NCI-H510A (cell line): ENCODE measurements around the gene SPAG16.
"Not testable (repeated sequence)": the region's sequence is repeated elsewhere in the genome, so short reads cannot be mapped to it uniquely, and the experiment has no call there.

Experiments
- DNase-seq: peaks from one replicate; lab custom pipeline; 2025; lab: John Stamatoyannopoulos, UW

Gene SPAG16

DNA sequence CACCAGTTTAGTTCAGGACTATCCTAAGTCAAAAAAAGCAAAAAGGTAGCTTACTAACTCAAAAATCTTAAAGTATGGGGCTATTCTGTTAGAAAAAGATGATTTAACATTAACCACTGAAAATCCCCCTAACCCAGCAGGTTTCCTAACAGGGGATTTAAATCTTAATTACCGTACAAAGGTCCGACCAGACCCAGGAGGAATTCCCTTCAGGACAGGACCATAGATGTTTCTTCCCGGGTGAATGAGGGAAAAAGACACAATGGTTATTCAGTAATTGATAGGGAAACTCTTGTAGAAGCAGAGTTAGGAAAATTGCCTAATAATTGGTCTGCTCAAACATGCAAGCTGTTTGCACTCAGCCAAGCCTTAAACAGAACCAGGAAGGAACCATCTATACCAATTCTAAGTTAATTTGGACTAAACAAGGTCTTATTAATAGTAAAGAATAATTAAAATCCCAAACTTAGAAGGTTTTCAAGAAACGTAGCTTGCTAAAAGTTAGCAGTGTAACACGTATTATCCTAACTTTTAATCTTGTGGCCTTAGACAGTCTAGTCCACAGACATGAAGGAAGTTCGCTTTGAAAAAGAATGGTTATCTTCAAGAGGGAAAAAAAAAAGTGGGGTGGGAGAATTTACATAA lies 124.3 kb downstream of the SPAG16 start:
- DNase-seq = not testable (repeated sequence)

DNA sequence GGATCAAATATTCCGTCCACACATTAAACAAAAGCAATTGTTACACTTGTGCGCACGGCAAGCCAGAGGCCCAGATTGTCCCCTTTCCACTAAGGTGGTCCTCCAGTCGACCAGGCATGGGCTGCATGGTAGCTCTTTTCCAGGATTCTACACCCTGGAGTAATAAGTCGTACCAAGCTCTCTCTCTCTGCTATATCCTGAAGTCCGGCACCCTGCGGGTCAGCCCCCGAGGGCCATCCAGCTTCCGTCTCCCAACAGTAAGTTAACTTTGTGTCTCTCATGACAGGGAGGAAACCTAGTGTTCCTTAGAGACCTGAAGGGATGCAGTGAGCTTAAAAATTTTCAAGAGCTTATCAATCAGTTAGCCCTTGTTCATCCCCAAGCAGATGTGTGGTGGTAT lies 126.4 kb downstream of the SPAG16 start:
- DNase-seq = not testable (repeated sequence)

DNA sequence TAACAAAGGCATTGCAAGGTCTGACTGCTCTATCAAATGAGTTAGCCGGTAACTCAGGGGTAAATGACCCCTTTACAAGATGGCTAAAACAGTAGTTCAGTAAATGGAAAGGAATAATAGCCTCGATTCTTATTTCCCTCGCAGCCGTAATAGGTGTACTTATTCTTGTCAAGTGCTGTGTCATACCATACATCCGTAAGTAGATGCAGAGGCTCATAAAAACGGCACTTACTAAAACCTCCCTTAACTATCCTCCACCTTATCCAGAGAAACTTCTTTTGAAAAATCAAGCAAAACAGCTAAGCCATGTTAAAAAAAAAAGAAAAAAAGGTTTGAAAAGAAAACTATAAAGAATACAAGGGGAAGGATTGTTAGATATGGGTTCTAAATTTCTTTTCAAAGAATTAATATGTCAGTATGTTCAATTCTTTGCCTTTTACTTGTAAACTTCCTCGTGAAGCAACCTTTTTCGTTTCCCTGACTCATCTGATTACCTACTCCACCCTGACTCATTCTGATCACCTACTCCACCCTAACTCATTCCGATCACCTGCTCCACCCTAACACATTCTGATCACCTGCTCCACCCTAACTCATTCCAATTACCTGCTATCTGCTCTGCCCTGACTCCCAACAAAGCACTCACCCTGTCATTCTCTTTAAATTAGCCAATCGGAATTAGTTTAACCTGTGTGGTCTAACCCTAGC lies 127.5 kb downstream of the SPAG16 start:
- no peak for DNase-seq

DNA sequence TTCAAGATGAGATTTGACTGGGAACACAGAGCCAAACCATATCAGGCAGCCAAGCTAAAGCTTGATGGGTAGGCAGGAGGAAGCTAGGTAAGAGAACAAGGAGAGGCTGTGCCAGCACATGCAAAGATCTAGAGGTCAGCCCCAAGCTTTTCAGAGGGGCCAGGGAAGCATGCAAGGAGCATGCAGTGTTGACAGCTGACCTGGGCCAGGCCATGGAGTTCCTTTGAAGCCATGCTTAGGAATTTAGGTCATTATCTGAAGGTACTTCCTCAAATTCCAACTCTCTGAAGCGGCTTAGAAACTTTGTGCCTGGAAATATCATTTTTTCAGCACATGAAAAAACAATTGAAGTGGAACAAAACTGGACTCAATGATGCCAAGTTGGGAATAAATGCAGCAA lies 130.8 kb downstream of the SPAG16 start:
- DNase-seq = no peak

DNA sequence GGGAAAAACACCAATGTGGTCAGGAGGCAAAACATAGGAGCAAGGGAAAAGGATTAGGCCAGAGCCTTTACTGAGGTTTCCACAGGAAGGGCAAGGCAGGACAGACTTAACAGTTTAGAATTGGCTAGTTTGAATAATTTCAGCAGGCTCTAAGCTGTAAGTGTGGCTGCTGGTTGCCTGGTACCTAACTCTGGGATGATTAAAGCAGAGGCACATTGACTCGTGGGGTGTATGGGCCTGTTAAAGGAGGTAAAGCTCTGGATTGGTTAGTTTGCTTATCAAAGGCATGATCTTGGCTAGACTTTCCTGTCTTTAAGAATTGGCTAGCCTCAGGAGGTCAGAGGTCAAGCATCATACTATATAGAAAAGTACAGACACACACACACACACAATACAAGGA lies 132.6 kb downstream of the SPAG16 start:
- no peak for DNase-seq

DNA sequence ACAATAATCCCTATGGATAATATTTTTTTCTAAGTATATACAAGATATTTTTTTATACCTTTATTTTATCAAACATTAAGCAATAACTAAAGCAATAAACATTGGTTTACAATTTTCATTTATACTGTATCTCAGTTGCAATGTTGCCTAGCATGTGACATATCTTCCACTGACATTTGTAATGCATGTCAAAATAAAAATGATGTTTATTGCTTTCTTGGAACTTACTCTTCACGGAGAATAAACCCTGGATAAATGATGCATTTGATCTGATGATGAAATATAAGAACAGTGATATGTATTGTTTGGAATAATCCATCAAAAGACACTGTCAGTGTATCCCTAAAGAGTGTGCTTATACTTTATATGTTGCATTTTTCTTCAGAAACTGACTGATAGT lies 135.7 kb downstream of the SPAG16 start:
- DNase-seq = no peak

DNA sequence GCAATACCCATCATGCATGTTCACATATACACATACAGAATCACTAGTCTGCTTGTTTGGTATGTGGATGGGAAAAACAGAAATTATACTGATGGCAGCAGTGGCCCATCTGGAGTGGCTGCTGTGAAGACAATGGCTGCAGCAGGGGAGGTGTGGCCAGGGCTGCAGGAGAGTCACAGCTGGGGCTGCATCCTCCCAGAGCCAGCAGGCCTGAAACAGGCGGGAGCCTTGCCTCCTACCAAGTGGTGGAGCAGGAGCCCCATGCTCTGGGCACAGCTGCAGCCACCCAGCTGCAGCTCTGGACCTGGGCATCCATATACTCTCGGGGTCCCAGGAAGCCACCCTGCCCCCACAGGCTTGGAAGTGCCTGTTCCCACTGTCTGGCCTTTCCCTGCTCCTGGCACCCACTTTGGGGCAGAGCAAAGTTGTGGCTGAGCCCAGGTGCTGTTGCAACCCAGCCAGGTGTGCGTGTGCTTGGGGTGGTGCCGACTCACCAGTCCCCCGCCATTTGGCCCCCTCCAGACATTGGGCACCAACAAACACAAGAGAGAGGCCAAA lies 136.6 kb downstream of the SPAG16 start:
- no peak for DNase-seq

DNA sequence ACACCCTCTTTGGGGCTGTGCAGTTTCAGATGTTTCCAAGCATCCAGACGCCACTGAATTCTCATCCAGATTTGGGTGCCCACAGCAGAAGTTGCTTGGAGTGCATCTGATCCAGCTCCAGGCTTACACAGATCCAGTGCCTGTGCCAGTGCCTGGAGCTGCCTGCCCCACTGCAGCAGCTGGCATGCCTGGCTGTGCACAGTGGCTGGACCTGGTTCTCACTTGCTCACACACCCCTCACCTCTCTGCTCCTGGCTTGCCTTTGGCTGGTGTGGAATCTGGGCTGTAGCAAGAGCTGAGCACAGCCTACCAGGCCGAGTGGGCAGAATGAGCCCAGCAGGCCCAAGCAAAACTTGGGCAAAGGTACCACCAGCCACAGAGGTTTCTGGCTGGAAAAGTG lies 137.9 kb downstream of the SPAG16 start:
- no peak for DNase-seq

DNA sequence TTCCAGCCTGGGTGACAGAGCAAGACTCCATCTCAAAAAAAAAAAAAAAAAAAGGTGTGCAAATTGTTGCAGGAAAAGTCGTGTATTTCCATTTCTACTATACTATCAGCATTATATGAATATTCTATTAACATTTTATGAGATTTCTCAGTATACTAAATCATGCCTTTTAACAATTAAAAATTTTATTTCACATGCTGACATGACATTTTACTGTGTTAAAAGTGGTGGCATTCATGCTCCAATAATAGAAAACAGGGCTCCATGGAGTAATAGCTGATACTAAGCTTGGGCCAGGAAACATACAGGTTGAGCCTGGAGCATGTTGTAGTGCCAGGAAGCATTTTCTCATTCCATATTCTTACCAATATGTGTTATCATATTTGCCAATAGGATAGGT lies 141.4 kb downstream of the SPAG16 start:
- no peak for DNase-seq

DNA sequence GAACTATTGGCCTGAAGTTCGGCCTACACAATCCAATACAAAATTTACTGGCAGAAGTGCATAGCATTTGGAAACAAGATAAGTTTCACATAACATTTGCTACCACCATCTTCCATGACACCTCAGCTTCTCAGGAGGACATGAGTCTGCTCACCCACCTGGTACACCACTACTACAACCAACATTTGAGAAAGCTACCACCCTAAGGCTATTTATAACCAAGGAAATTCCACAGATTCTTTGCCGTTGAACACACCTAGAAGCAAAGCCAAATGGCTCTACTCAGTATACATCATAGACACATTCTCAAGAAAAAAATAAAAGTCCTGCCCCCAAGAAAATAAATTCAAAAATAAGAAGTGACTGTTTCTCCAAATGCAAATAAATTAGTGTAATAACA lies 145.3 kb downstream of the SPAG16 start:
- no peak for DNase-seq

DNA sequence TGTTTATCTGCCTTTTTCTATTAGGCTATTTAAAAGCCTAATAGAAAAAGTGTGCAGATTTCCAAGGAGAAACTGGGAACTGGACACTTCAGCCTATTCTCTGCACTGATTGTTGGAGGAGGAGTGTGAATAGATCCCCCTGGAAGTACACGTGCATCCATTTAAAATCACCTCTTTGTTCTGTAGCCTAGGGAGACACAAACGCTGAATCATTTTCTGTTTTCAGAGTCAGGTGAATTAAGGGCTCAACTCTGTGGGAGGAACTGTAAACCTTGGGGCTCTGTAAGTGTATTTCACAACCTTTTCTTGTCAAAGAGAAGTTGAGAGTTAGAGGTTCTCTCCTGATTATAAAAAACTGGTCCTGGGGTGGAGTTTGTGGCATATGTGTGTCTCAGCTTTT lies 159.7 kb downstream of the SPAG16 start:
- no peak for DNase-seq

DNA sequence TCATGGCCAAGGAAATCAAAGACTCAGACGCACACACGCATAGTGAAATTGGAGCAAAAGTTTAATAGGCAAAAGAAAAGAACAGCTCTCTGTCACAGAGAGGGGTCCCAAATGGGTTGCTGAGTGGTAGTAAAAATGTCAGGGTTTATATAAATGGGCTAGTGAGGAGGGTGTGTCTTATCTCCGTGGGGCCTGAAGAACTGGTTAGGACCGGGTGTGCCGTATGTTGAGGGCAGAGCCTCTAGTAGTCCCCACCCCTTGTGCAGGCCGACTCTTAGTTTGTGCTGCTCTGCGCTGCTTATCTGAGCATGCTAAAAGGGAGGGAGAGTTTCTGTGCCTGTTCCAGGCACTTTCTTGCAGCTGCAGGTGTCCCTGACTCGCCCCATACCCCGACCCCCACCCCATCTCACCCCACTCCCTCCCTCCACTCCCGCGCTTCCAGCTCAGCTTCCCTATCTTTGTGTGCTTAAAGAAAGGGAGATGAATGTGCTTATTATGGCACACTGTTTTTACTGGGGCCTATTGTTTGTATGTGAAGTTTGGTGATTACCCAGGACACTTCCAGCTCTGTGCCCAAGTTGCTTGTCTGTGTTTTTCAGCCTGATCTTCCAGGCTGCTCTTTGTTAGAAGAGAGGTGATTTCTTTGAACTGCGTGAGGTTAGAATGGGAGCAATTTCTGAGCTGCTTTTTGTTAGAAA lies 167.4 kb downstream of the SPAG16 start:
- DNase-seq = no peak

DNA sequence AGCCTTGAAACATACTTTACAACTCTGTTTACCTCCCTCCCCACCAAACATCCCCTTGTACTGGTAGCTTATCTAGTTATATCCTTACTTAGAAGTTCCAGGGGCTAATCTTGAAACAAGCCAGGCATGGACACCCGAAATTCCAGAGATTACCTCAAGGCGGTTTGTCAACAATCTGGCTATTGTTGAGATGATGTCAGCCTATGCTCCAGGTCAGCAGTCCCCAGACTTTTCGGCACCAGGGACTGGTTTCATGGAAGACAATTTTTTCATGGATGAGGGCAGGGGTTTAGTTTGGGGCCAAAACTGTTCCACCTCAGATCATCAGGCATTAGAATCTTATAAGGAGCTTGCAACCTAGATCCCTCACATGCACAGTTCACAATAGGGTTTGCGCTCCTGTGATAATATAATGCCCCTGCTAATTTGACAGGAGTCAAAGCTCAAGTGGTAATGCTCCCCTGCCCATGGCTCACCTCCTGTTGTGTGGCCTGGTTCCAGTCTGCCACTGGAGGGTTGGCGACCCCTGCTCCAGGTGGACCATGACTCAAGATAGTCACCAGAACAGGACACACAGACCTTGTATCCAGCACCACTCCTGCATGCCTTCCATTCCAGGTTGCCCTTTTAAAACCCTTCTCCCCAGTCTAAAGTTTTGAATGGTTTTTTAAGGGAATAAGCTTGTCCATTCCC lies 171.2 kb downstream of the SPAG16 start:
- DNase-seq = no peak

DNA sequence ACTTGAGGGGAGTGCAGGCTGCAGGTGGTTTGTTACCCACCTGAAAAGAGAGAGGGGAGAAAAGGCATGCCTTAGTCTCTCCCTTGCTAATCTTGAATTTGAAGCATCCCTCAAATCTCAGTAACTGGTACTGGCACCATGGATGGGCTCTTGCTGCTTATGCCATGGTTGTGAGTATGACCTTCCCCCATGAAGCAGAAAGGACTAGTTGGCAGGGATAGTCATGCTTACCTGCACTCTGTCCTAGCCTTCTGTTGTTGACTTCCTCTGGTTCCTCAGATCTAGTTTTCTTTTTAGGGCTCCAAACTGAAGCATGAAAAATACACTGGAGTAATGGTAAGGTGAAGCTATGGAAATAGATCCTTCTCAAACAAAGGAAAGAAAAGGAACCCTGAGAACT lies 191.2 kb downstream of the SPAG16 start:
- no peak for DNase-seq

DNA sequence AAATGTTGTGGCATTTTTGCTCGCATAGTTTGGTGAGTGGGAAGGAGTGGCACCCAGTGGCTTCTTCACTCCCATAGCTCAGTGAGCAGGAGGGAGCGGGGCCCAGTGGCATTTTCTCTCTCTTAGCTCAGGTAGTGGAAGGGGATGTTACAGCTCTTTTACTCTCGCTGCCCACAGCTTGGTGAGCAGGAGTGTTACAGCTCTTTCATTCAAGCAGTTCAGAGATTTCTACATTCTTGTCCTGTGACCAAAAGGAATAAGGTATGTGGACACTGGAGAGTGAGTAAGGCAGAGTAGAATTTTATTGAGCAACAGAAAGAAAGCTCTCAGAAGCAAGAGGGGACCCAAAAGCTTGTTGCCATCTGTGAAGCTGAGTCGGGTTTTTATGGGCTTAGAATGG lies 192.4 kb downstream of the SPAG16 start:
- no peak for DNase-seq

DNA sequence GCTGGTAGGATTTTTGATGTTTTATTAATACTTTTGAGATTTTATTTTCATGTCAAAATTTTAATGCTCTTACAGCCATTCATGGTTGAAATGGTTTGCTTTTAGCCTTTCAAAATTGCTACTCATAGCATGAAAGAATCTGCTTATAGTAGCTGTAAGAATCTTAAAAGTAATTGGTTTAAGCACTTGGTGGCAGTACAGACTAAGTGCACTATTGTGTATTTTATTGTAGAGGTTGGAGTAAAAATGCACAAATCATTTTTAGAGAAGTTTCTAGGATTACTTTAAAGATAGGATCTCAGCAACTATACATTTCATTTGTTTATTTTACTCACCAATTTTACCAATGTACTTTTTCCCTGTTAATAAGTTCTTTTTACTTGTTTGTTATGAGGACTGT lies 205.8 kb downstream of the SPAG16 start:
- DNase-seq = no peak

DNA sequence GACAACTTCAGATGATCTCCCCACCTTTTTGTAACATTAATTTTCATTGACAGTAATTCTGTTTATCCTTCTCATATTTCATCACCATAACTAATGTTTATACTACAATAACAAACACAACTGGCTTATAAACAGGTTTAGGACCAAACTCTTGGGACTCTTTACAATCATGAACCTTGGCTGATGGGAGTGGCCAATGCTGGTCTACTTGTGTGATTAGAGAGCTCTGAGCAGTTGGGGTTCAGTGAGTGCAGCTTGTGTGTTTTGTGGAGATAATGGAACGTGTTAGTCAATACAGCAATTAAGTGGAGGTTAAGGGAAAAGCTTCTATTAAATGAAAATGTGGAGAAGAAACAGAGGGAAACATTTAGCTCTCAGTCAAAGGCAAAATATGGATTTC lies 207.1 kb downstream of the SPAG16 start:
- no peak for DNase-seq

DNA sequence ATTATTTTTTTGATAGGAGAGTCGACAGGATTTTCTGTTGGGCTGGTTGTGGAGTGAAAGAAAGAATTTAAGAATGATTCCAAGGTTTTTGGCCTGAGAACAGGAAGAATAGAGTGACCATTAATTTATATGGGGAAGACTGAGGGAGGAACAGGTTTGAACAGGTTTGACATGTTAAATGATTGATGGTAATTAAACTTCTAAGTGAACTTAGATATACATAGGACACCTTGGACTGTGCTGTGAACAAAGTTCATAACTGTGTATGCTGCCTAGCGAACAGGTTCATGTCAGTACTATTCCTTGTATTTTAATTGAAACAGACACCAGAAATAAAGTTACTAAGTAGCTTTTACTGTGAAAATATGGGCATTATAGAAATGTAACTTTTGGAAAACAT lies 212.0 kb downstream of the SPAG16 start:
- no peak for DNase-seq

DNA sequence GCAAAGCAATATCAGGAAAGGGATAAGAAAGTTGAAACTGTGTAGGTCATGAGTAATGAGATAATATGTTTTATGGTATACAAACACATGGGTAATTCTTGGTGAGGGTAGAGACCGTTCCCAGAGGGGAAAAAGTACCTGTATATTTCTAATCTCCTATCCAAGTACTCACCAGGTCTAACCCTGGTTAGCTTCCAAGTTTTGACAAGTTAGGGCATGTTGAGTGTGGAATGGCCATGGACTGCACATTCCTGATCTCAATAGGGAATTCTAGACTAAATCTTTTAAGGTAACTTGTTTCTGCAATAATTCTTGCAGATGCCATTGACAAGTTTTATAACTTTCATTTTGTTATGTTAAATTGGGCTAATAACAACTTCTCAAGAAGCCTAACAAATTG lies 216.6 kb downstream of the SPAG16 start:
- DNase-seq = no peak

DNA sequence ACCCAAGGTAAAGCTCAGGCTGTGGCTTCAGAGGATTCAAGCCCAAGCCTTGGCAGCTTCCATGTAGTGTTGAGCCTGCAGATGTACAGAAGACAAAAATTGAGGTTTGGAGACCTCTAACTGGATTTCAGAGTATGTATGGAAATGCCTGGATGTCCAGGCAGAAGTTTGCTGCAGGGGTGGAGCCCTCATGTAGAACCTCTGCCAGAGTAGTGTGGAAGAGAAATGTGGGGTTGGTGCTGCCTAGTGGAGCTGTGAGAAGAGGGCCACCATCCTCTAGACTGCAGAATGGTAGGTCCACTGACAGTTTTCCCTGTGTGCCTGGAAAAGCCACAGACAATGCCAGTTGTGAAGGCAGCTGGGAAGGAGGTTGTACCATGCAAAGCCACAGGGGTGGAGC lies 239.9 kb downstream of the SPAG16 start:
- no peak for DNase-seq

DNA sequence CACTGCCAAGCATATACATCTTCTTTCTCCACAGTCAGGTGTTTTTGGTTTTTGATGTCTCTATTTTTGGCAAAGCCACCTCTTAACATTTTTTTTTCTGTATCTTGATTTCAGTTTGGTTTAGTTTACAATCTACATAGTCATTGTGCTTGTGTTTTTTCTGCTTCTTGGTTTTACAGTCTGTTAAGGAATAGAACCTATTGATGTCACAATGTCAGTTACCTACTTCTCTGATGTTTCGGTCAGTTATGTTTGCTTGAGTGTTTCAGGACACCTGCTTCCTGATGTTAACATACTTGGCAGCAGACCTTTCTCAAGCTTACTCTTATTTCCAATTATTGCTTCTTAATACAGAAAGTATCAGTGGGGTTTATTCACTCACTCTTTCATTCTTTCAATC lies 253.3 kb downstream of the SPAG16 start:
- no peak for DNase-seq

DNA sequence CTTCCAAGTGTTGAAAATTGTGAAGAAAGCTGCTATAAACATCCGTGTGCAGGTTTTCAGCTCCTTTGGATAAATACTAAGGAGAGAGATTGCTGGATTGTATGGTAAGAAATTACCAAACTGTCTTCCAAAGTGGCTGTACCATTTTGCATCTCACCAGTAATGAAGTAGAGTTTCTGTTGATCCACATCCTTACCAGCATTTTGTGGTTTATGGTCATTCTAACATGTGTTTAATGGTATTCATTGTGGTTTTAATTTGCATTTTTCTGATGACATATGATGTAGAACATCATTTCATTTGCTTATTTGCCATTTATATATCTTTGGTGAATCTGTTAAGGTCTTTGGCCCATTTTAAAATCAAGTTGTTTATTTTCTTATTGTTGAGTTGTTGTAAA lies 260.7 kb downstream of the SPAG16 start:
- DNase-seq = no peak

DNA sequence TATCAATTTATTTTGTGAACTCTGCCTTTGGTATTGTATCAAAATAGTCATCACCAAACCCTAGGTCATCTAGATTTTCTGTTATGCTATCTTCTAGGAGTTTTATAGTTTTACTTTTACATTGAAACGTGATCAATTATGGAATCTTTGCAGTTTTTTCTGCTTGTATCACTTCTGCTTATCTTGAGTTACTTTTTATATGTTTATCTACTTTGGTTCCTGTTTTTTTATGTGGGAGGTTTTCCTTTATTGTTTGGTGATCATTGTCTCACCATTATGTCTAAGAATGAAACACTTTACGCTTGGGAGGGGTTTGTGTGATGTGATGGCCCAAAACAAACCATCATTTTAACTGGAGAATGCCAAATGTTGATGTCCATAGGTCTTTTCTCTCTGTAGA lies 261.2 kb downstream of the SPAG16 start:
- no peak for DNase-seq
